Stimulated activated CD4-positive, alpha-beta T cell treated with anti-CD3 and anti-CD28 coated beads, Interleukin-2, amount 100 ng/mL, for 48 hours (primary cell): ENCODE data around the gene TOMM34.

Experiments used
- DNase-seq, 2 donors: peaks; one replicate each; pipeline ENCODE4 v3.0.0-alpha.2; 2020

The TOMM34 gene

DNA sequence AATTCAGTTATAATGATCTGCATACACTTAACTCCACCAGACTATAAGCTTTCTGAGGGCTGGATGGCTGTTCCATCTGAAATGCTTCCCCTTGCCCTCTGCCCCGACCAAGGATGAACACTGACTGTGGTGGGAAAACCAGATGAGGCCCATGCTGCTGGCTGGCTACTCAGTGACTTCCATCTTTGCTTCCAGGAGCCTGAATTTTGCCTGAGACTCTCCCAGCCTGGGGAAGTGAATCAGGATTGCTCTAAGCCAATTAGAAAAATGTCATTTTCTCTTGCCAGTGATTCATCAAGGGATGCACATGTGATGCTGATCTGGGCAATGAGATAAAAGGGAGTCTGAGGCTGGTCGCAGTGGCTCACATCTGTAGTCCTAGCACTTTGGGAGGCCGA lies 1.7 kb upstream of the TOMM34 start:
- no peak for DNase-seq

- DNase-seq, result no peak
Measured at GRCh38 chr20:44961011-44961869, 1.0 kb upstream of the TOMM34 start.

- peak; percentile 55 to 60 for DNase-seq
Measured at GRCh38 chr20:44959638-44960102, 527 bp downstream of the TOMM34 start.

DNA sequence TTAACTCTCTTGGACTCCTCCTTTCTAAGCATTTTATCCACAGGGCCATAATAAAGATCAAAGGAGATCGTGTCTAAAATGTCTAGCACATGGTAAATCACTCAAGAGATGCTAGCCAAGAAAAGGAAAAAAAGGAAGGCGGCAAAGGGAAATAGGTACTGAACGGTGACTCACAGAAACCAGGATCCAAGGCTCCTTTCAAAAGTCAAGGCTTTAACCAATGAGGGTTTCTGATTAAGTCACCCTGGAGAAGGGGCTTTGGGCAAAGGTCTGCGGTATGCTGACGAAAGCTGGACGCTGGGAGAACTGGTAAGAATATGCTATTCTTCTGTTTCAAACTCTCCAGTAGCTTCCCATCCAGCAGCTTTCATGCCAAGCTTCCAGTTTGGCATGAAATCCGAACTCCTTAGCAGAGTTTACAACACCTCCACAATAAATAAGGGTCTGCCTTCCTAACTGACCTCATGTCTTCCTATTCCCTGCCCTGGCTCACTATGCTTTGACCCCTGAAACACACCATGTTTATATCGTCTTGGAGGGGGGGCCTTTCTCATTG lies 1.0 kb downstream of the TOMM34 start:
- DNase-seq, result no peak

DNA sequence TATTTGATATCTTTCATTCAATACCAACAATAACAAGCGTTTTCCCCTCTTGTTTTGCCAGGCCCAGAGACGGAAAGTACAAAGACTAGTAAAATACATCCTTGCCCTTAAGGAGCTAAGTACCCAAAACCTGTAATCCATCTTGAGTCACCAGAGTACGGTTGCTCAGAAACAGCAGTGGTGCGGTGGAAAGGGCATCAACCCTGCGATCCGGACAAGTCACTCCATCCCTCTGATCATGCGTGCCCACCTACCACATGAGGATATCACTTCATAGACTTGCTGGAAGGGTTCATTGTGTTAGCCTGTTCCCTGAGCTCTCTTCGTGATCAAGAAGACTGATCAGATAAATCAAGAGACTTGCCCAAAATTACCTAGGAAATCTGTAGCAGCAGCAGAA lies 1.9 kb downstream of the TOMM34 start:
- DNase-seq, result no peak

DNA sequence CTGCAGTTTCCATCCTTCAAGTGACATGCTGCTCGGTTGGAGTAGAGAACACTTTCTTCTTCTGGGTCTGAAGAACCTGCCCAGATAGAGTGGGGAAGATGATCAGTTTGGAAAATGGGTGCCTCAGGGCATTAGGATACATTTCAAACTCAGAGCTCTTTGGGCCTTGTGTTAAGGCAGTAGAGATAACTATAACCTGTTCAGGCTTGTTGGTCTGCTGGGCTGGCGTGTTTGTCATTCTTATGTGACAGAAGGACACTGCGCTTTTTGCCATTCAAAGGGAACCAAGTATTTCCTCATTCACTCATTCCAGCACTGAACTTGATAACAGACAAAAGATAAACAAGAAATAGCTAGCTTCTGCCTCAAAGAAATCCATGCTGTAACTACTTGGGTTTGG lies 3.8 kb downstream of the TOMM34 start:
- no peak for DNase-seq

- DNase-seq, result no peak
Measured at GRCh38 chr20:44955270-44955669, 4.9 kb downstream of the TOMM34 start.

DNA sequence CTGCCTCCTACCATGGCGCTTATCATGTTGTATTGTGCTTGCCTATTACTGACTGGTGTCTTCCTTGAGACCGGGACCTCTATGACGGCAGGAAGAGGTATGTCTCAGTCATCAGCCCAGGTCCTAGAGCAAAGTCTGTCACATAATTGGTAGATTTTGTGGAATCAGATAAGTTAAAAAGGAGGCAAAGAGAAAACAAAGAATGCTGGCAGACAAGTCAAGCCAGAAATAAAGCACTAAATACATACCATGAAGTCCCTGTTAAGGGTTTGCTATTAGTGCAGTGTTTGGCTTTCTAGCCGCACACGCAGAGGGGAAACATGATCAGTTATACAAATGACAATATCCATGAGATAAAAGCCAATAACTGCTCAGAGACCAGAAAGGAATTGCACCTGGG lies 6.0 kb downstream of the TOMM34 start:
- no peak for DNase-seq

DNA sequence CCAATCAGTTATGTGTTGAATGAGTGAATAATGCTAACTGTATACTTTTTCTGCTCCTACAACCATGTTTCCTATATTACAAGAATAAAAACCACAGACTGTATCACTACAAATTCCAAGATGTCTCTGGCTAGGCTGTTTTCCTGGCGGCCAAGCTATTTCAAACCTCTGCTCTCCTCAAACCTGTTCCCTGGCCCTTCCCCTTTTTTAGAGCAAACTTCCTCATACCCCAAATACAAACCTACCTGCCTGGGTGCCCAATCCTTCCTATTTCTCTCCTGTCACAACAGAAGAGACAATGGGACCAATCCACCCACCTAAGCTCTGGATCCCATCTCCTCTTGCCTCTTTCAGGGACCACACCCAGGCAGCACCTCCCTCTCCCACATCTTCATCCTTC lies 7.5 kb downstream of the TOMM34 start:
- no peak for DNase-seq

DNA sequence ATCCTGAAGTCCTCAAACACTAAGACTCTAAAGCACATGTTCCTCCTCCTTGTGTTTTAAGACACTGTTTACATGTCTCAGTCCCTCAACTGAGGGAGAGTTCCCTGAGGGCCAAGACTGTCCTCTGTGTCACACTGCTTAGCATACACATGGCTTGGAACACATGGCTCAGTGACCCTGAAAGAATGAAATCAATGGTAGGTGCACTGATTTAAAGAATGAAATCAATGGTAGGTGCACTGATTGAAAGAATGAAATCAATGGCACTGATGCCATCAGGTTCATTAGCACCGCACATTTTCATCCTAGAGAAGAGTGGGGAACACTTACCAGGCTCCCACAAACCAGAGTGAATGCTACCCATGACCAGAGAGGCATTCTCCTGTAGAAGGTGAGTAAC lies 9.8 kb downstream of the TOMM34 start:
- no peak for DNase-seq

DNA sequence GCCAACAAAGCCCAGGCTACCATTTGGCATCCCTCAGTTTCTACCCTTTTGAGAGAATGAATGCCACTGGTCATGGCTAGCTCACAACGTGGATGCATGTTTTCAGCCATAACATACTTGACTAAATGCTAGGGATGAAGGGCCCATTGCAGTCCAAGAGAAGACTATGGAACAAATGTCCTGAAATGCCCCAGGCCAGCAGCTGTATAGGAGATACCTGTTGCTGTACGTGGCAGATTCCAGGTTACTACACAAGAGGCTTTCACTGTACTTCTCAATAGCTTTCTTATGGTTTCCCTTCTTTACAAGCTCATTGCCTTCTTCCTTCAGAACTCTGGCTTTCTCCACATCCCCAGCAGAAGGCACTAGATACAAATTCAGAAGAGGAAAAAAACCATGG lies 11.7 kb downstream of the TOMM34 start:
- no peak for DNase-seq

- no peak for DNase-seq
Measured at GRCh38 chr20:44948107-44948506, 12.1 kb downstream of the TOMM34 start.

DNA sequence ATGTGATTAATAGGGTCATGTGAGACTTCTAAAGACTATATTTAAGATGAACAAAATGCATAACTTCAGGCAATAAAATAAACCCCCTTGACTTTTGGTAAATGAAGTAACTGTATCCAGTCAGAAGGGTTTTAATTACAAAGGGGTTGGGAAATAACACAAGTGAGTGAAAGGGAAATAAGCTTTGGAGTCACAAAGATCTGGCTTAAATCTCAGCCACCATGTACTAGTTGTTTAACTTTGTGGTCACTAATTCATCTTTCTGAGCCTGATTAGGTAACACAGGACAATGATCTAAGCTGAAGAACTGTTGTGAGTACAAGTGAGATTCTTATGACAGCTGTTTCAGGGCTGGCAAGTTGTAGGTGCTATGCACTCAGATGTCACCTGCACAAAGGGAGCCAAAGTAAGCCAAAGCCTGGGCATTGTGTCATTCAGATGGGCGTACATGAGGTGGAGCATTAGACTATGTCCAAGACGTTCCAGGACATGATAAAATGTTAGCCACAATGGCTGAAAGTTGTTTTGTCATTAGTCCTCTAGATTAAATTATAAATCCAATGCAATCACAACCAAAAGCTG lies 13.8 kb downstream of the TOMM34 start:
- no peak for DNase-seq

GRCh38 chr20:44945261-44945660 lies 14.9 kb downstream of the TOMM34 start:
- no peak for DNase-seq

- DNase-seq, result no peak
Measured at GRCh38 chr20:44943828-44944227, 16.4 kb downstream of the TOMM34 start.

- no peak for DNase-seq
Measured at GRCh38 chr20:44942264-44942973, 17.8 kb downstream of the TOMM34 start.

GRCh38 chr20:44941120-44941691 lies 19.0 kb downstream of the TOMM34 start:
- no peak for DNase-seq

DNA sequence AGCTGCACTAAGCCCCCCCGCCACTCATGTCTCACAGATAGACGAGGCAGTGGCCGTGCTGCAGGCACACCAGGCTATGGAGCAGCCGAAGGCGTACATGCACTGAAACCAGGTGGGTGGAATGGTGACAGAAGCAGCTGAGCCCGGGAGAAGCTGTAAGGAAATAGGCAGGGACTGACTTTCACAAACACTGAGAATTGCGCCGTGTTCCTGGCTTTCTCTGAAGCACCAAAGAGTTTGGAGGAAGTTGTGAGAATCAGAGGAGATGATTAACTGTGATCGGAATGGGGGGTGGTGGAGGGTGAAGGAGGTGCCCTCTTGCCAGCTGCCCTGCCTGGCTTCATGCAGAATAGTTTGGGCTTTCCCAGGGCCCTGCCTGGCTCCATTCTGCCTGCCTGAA lies 21.6 kb downstream of the TOMM34 start:
- no peak for DNase-seq

DNA sequence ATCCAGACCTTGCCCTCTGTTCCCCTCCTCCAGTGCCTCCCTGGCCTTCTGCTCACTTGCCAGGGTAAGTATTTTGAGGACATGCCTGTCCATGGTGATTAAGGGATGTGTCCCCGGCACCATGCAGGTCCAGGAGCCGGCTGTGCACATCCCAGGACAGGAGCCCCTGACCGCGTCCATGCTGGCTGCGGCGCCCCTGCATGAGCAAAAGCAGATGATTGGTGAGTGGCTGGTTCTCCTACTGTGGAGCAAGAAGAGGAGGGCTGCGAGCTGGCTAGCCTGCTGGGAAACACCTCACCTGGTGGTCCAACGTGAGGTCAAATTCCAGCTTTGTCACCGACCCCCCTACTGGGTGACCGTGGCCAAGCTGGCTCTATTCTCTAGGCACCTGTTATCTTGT lies 23.7 kb downstream of the TOMM34 start:
- DNase-seq, result no peak

- no peak for DNase-seq
Measured at GRCh38 chr20:44932916-44933315, 27.3 kb downstream of the TOMM34 start.

DNA sequence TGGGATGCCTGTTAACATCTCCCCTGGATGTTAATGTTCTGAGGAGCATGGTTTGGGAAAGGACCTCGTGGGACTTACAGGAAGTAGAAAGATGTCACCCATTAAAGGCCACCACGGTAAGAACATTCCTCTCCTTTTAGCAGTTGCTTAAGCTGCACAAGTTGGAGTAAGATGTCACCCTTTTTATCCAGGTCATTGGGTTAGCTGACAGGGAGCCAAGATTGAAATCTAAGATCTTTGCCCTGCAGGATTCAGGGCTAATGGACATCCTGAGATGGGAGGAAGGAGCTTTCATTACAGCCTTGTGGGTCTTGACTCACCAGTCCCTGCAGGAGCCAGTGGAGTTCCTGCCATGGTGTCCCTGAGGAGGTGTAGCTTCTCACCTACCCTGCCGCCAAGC lies 28.3 kb downstream of the TOMM34 start:
- DNase-seq, result no peak

DNA sequence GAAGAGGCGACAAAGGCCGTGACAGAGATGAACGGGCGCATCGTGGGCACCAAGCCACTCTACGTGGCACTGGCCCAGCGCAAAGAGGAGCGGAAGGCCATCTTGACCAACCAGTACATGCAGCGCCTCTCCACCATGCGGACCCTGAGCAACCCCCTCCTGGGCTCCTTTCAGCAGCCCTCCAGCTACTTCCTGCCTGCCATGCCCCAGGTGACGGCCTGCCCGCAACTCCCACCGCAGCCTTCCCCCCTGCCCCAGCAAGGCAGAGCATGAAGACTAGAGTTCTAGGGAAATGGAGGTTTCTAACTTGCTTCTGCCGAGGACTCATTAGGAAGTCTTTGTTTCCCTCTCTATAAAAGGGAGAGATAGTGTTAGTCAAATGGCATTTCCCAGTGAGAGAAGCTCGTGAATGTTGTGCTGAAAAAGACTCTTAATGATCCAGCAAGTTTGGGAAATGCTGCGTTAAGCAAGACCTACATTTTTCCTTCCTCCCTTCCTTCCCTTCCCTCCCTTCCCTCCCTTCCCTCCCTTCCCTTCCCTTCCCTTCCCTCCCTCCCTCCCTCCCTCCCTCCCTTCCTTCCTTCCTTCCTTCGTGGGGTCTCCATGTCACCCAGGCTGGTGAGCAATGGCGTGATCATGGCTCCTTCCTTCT lies 29.6 kb downstream of the TOMM34 start:
- no peak for DNase-seq

- DNase-seq, result no peak
Measured at GRCh38 chr20:44928595-44928994, 31.6 kb downstream of the TOMM34 start.
